K562 (cell line): ENCODE measurements around the gene DCUN1D3. TPM values are rescaled to one million over a fixed set of nuclear protein-coding genes. Genes with fewer than 3 reads are reported as not detected.

ENCODE experiments used
- BHLHE40 ChIP-seq: IDR thresholded peaks from 2 replicates; pipeline ENCODE4 v1.6.1; 2011; ENCODE audit warnings: low read length, improper control_type of control experiment
- ELF1 ChIP-seq: fragments of 200-800 bp; sonication (Bioruptor generic); IDR thresholded peaks from 2 replicates; pipeline ENCODE4 v1.6.1; 2016; ENCODE audit warnings: missing genetic modification characterization, missing compliant biosample characterization
- ELF2 ChIP-seq: fragments of 250-450 bp; sonication (Bioruptor Pico); IDR thresholded peaks from 2 replicates; pipeline ENCODE4 v1.5.0; 2021; ENCODE audit warnings: mild to moderate bottlenecking
- HDAC2 ChIP-seq: fragments of 450-650 bp; IDR thresholded peaks from 2 replicates; pipeline ENCODE4 v1.6.1; 2016; ENCODE audit warnings: mild to moderate bottlenecking
- MTA2 ChIP-seq: fragments of 450-650 bp; IDR thresholded peaks from 2 replicates; pipeline ENCODE4 v1.6.1; 2016; ENCODE audit warnings: low read depth
- POLR3G ChIP-seq: IDR thresholded peaks from 2 replicates; pipeline ENCODE4 v1.6.1; 2011; ENCODE audit not compliant: insufficient read length, insufficient replicate concordance; ENCODE audit errors: extremely low read depth
- RAD21 ChIP-seq, 2 experiments: fragments of 250-450 bp in 1 of 2; fragments of 450-650 bp in 1 of 2; sonication (Bioruptor Pico) in 1 of 2; formaldehyde crosslinking in 1 of 2; IDR thresholded peaks in 1 of 2; conservative IDR thresholded peaks in 1 of 2; 2 replicates each; pipeline versions ENCODE4 v1.4.0 to v1.8.0; 2020 to 2022; ENCODE audit warnings: mild to moderate bottlenecking in 2 of 2, moderate library complexity in 1 of 2
- SMARCE1 ChIP-seq: fragments of 450-650 bp; IDR thresholded peaks from 2 replicates; pipeline ENCODE4 v1.7.1; 2016; ENCODE audit warnings: mild to moderate bottlenecking
- ZBTB17 ChIP-seq: fragments of 450-650 bp; formaldehyde crosslinking; IDR thresholded peaks from 2 replicates; pipeline ENCODE4 v1.4.0; 2020; ENCODE audit warnings: mild to moderate bottlenecking
- ZNF124 ChIP-seq: sonication (generic); formaldehyde crosslinking; IDR thresholded peaks from 2 replicates; pipeline ENCODE4 v1.8.1; 2022; ENCODE audit warnings: missing genetic modification reagents
- polyA plus RNA-seq, 8 experiments: library from polyadenylated mRNA; depleted of rRNA in 4 of 8; stranded (reverse) in 5 of 8; unstranded in 3 of 8; fragments of >200 nt; fragmentation: Nextera tagmentation in 2 of 8; fragmentation: Illumina TruSeq in 1 of 8; extraction: Ambion mirVana in 2 of 8; extraction: Trizol in 1 of 8; gene quantifications; 2 replicates each; pipeline versions ENCODE4 v1.2.1 to v1.2.3, GENCODE V29; 2011 to 2014; ENCODE audit warnings: inconsistent platforms in 1 of 8, missing spikeins in 1 of 8
- total RNA-seq, 7 experiments: library from RNA; depleted of rRNA in 6 of 7; stranded (reverse); fragments of >200 nt in 6 of 7; fragmentation: Illumina TruSeq in 2 of 7; extraction: Trizol in 2 of 7; gene quantifications; 2 replicates each; pipeline versions ENCODE4 v1.2.1 to v1.2.3, GENCODE V29; 2011 to 2021; ENCODE audit warnings: low replicate concordance in 1 of 7
- TF ChIP-seq, protein P1 (sequence below): fragments of 450-650 bp; IDR thresholded peaks from 2 replicates; pipeline ENCODE4 v1.6.1; 2016; ENCODE audit warnings: mild to moderate bottlenecking, moderate library complexity
- TF ChIP-seq, protein P2 (sequence below): fragments of 450-650 bp; IDR thresholded peaks from 2 replicates; pipeline ENCODE4 v1.6.1; 2018; ENCODE audit warnings: mild to moderate bottlenecking, low read depth; ENCODE audit not compliant: partially characterized antibody
- TF ChIP-seq, protein P3 (sequence below), 2 experiments: IDR thresholded peaks; 2 replicates each; pipeline ENCODE4 v1.6.1; 2011; ENCODE audit warnings: borderline replicate concordance in 1 of 2, control low read depth in 1 of 2, low read depth in 1 of 2, low read length in 1 of 2, mild to moderate bottlenecking in 1 of 2, mixed read lengths in 1 of 2, moderate library complexity in 1 of 2; ENCODE audit not compliant: insufficient read depth in 1 of 2, insufficient read length in 1 of 2, poor library complexity in 1 of 2, severe bottlenecking in 1 of 2; ENCODE audit errors: extremely low read depth in 1 of 2

DCUN1D3 gene
- total and polyA plus RNA-seq, 9 of the 15 experiments (the other 6 are each of a cell fraction or from before 2014, with no cell fraction given), result 1.0 to 4.7 (median 2.2) TPM

DNA sequence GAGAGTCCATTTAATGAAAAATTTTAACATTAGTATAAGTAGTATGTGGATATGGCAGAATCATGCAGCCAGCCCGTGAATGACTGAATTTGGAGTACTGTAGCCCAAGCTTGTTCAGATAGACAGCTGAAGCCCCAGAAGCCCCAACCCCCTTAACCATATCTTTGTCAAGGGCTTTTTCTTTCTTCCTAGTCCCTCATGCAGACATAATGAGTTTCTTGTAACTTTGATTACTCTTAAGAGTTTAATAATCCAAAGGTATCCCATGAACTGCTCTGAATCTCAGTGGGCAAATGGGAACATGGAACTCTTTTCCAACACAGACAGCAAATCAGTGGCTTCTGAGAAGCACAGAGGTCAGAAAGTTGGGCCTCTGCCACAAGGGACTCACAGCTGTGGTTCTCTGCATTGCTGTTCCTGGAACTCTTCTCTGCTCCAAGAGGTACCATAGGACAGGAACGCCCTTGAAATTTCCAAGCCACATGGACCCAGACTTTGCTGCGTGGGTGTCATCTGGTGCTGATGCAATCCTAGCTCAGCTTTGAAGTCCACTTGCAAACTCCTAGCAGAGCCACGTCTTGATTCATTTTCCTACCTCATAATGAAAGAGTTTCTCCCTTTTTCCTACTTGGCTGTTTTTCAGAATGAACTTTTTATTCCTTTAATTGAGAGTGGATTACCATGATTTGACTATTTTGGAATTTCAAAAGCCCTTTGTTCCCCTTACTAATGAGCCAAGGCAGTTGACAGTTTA is 18.5 kb upstream of the DCUN1D3 start (continued):
- TF ChIP-seq, protein P1, sequence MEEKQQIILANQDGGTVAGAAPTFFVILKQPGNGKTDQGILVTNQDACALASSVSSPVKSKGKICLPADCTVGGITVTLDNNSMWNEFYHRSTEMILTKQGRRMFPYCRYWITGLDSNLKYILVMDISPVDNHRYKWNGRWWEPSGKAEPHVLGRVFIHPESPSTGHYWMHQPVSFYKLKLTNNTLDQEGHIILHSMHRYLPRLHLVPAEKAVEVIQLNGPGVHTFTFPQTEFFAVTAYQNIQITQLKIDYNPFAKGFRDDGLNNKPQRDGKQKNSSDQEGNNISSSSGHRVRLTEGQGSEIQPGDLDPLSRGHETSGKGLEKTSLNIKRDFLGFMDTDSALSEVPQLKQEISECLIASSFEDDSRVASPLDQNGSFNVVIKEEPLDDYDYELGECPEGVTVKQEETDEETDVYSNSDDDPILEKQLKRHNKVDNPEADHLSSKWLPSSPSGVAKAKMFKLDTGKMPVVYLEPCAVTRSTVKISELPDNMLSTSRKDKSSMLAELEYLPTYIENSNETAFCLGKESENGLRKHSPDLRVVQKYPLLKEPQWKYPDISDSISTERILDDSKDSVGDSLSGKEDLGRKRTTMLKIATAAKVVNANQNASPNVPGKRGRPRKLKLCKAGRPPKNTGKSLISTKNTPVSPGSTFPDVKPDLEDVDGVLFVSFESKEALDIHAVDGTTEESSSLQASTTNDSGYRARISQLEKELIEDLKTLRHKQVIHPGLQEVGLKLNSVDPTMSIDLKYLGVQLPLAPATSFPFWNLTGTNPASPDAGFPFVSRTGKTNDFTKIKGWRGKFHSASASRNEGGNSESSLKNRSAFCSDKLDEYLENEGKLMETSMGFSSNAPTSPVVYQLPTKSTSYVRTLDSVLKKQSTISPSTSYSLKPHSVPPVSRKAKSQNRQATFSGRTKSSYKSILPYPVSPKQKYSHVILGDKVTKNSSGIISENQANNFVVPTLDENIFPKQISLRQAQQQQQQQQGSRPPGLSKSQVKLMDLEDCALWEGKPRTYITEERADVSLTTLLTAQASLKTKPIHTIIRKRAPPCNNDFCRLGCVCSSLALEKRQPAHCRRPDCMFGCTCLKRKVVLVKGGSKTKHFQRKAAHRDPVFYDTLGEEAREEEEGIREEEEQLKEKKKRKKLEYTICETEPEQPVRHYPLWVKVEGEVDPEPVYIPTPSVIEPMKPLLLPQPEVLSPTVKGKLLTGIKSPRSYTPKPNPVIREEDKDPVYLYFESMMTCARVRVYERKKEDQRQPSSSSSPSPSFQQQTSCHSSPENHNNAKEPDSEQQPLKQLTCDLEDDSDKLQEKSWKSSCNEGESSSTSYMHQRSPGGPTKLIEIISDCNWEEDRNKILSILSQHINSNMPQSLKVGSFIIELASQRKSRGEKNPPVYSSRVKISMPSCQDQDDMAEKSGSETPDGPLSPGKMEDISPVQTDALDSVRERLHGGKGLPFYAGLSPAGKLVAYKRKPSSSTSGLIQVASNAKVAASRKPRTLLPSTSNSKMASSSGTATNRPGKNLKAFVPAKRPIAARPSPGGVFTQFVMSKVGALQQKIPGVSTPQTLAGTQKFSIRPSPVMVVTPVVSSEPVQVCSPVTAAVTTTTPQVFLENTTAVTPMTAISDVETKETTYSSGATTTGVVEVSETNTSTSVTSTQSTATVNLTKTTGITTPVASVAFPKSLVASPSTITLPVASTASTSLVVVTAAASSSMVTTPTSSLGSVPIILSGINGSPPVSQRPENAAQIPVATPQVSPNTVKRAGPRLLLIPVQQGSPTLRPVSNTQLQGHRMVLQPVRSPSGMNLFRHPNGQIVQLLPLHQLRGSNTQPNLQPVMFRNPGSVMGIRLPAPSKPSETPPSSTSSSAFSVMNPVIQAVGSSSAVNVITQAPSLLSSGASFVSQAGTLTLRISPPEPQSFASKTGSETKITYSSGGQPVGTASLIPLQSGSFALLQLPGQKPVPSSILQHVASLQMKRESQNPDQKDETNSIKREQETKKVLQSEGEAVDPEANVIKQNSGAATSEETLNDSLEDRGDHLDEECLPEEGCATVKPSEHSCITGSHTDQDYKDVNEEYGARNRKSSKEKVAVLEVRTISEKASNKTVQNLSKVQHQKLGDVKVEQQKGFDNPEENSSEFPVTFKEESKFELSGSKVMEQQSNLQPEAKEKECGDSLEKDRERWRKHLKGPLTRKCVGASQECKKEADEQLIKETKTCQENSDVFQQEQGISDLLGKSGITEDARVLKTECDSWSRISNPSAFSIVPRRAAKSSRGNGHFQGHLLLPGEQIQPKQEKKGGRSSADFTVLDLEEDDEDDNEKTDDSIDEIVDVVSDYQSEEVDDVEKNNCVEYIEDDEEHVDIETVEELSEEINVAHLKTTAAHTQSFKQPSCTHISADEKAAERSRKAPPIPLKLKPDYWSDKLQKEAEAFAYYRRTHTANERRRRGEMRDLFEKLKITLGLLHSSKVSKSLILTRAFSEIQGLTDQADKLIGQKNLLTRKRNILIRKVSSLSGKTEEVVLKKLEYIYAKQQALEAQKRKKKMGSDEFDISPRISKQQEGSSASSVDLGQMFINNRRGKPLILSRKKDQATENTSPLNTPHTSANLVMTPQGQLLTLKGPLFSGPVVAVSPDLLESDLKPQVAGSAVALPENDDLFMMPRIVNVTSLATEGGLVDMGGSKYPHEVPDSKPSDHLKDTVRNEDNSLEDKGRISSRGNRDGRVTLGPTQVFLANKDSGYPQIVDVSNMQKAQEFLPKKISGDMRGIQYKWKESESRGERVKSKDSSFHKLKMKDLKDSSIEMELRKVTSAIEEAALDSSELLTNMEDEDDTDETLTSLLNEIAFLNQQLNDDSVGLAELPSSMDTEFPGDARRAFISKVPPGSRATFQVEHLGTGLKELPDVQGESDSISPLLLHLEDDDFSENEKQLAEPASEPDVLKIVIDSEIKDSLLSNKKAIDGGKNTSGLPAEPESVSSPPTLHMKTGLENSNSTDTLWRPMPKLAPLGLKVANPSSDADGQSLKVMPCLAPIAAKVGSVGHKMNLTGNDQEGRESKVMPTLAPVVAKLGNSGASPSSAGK, result peak; percentile 91
- TF ChIP-seq, protein P2, sequence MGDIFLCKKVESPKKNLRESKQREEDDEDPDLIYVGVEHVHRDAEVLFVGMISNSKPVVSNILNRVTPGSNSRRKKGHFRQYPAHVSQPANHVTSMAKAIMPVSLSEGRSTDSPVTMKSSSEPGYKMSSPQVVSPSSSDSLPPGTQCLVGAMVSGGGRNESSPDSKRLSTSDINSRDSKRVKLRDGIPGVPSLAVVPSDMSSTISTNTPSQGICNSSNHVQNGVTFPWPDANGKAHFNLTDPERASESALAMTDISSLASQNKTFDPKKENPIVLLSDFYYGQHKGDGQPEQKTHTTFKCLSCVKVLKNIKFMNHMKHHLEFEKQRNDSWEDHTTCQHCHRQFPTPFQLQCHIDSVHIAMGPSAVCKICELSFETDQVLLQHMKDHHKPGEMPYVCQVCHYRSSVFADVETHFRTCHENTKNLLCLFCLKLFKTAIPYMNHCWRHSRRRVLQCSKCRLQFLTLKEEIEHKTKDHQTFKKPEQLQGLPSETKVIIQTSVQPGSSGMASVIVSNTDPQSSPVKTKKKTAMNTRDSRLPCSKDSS, result no peak
- TF ChIP-seq ELF2 (no peak), POLR3G (no peak), SMARCE1 (peak; percentile 46; the same call in 1 of the 2 replicates), RAD21 (CRISPR knock-in tag; conservative IDR thresholded peaks at IDR 0.05 in 1 of 2, IDR thresholded peaks at IDR 0.05 in 1 of 2) (peak; percentile 23 to 43; a peak in 3 of 4 replicates), HDAC2 (peak; percentile 90), MTA2 (0 out of 2 replicates have a peak, but pooled peaks have one; percentile 16), ZBTB17 (CRISPR knock-in tag) (no peak), BHLHE40 (no peak), ZNF124 (no peak), ELF1 (peak; percentile 42; the same call in 1 of the 2 replicates)
- TF ChIP-seq, protein P3, sequence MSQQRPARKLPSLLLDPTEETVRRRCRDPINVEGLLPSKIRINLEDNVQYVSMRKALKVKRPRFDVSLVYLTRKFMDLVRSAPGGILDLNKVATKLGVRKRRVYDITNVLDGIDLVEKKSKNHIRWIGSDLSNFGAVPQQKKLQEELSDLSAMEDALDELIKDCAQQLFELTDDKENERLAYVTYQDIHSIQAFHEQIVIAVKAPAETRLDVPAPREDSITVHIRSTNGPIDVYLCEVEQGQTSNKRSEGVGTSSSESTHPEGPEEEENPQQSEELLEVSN (IDR thresholded peaks at IDR 0.05; ENCODE audit: borderline replicate concordance in 1 of 2, extremely low read depth in 1 of 2, insufficient read depth in 1 of 2, insufficient read length in 1 of 2, low read depth in 1 of 2, low read length in 1 of 2, poor library complexity in 1 of 2, severe bottlenecking in 1 of 2), result peak; percentile 34 to 35
